Activated T-helper 17 cell treated with anti-CD3 and anti-CD28 coated beads, Interleukin-2, amount 50 U/mL, for 72 hours (primary cell): ENCODE results near the gene KRT24. TPM values are rescaled to one million over a fixed set of nuclear protein-coding genes. Genes with fewer than 3 reads are reported as not detected.
A peak's percentile ranks its signal among the peaks of the same experiment; 100 is the strongest.
"Not testable (repeated sequence)": the region's sequence is repeated elsewhere in the genome, so short reads cannot be mapped to it uniquely, and the experiment has no call there.

Experiments
- ATAC-seq: fragments of 150-1000 bp; cut with Tn5 transposase; replicated peaks from 2 replicates; pipeline ENCODE4 v1.10.0; 2021; ENCODE audit warnings: mild to moderate bottlenecking, moderate library complexity
- H3K27ac Mint-ChIP-seq: one replicate; pipeline ENCODE4 v1.8.0; 2022; ENCODE audit warnings: mixed read lengths
- H3K27me3 Mint-ChIP-seq: one replicate; pipeline ENCODE4 v1.8.0; 2022; ENCODE audit warnings: mixed read lengths
- H3K36me3 Mint-ChIP-seq: one replicate; pipeline ENCODE4 v1.8.0; 2022; ENCODE audit warnings: low read depth, mild to moderate bottlenecking, mixed read lengths
- H3K4me1 Mint-ChIP-seq: one replicate; pipeline ENCODE4 v1.8.0; 2022; ENCODE audit warnings: mixed read lengths
- H3K4me3 Mint-ChIP-seq: one replicate; pipeline ENCODE4 v1.8.0; 2022; ENCODE audit warnings: mild to moderate bottlenecking, mixed read lengths
- H3K9me3 Mint-ChIP-seq: one replicate; pipeline ENCODE4 v1.8.0; 2022; ENCODE audit warnings: mixed read lengths
- total RNA-seq, 2 donors: library from RNA; stranded (reverse); gene quantifications; one replicate each; pipeline ENCODE4 v1.2.3, GENCODE V29; 2022

The KRT24 gene
- total RNA-seq: not detected

DNA sequence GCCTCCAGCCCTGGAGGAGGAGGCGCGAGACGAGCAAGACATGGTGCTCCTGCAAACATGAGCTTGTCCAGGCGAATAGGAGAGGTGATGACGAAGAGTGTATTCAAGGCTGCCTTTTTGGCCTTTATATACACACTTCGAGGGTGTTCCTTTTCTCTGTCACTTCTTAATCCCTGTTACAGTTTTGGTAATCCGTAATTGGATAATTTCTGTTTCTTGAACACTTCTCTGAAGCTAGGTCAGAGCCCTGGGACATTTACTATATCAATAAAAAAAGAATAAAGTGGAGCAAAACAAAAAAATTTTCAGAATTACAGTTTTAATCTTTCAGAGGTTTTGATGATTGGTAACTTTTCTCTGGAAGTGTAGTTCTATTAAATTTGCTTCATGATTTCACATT, at the start of gene KRT24:
KRT24 (minus strand) TSS at position 101 of the 400 bp plus-strand sequence; CDS start at position 42, 59 bp downstream.
- H3K9me3 Mint-ChIP-seq: no peaks in the 10 kb centered on the region

GRCh38 chr17:40751065-40751464, 47.5 kb upstream of the KRT24 start:
- no peaks in the 10 kb centered on the region for H3K9me3 Mint-ChIP-seq
- H3K27me3 Mint-ChIP-seq: peaks cover 27% of the 10 kb centered on the region
- H3K36me3 Mint-ChIP-seq: no peaks in the 10 kb centered on the region
- H3K27ac Mint-ChIP-seq: no peak overlapping the region
- no peaks in the 10 kb centered on the region for H3K4me1 Mint-ChIP-seq
- no peak overlapping the region for H3K4me3 Mint-ChIP-seq
- no peak for ATAC-seq

More for the DNA sequence above, at the start of gene KRT24:
- H3K27me3 Mint-ChIP-seq: peaks cover 15% of the 10 kb centered on the region
- H3K4me1 Mint-ChIP-seq: no peaks in the 10 kb centered on the region
- no peak for ATAC-seq
- no peak within 1 kb of the TSS for H3K27ac Mint-ChIP-seq
- no peak within 1 kb of the TSS for H3K4me3 Mint-ChIP-seq
- H3K36me3 Mint-ChIP-seq: no peaks in the 10 kb centered on the region

- Mint-ChIP-seq H3K27me3 (peaks cover 31% of the 10 kb centered on the region), H3K4me1 (no peaks in the 10 kb centered on the region), H3K9me3 (no peaks in the 10 kb centered on the region), H3K27ac (no peak overlapping the region), H3K36me3 (no peaks in the 10 kb centered on the region), H3K4me3 (no peak overlapping the region)
- ATAC-seq: no peak
These were observed 46.8 kb upstream of the KRT24 start for GRCh38 chr17:40750391-40750790.

DNA sequence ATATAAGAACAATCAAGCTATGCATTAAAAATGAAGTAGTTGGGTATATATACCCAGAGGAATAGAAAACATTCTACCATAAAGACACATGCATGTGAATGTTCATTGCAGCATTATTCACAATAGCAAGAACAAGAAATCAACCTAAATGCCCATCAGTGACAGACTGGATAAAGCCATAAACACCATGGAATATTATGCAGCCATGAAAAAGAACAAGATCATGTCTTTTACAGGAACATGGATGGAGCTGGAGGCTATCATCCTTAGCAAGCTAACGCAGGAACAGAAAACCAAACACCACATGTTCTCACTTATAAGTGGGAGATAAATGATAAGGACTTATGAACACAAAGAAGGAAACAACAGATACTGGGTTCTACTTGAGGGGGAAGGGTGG, 45.1 kb upstream of the KRT24 start:
- not testable (repeated sequence) for H3K4me1 Mint-ChIP-seq, H3K36me3 Mint-ChIP-seq, H3K27ac Mint-ChIP-seq, ATAC-seq, H3K4me3 Mint-ChIP-seq, H3K9me3 Mint-ChIP-seq
- peaks cover 38% of the 10 kb centered on the region for H3K27me3 Mint-ChIP-seq

DNA sequence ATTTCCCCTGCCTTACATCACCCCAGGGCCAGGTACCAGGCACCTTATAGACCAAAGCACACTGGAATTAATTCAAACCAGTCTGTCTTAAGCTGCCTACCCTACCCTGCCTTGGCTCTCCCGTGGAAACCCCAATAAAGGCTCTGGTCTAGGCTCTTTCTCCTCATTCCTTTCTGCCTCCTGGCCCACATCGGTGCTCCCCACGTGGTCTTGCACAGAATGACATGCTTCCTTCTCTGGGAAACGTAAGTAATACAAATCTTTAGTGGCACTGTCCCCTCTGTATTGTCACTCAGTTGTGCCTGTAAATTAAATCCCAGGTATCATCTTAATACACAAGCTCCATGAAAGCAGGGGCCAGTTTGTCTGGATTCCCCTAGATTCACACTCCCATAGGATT, 35.0 kb upstream of the KRT24 start:
- no peaks in the 10 kb centered on the region for H3K4me1 Mint-ChIP-seq
- peaks cover 33% of the 10 kb centered on the region for H3K27me3 Mint-ChIP-seq
- H3K36me3 Mint-ChIP-seq: no peaks in the 10 kb centered on the region
- no peak for ATAC-seq
- H3K9me3 Mint-ChIP-seq: peaks cover 4% of the 10 kb centered on the region
- no peak overlapping the region for H3K27ac Mint-ChIP-seq
- H3K4me3 Mint-ChIP-seq: no peak overlapping the region

- no peaks in the 10 kb centered on the region for H3K9me3 Mint-ChIP-seq
- no peak for ATAC-seq
- no peaks in the 10 kb centered on the region for H3K4me1 Mint-ChIP-seq
- no peak overlapping the region for H3K27ac Mint-ChIP-seq
- H3K27me3 Mint-ChIP-seq: peaks cover 33% of the 10 kb centered on the region
- H3K4me3 Mint-ChIP-seq: no peak overlapping the region
- H3K36me3 Mint-ChIP-seq: no peaks in the 10 kb centered on the region
These were observed 31.5 kb upstream of the KRT24 start for GRCh38 chr17:40735016-40735415.

DNA sequence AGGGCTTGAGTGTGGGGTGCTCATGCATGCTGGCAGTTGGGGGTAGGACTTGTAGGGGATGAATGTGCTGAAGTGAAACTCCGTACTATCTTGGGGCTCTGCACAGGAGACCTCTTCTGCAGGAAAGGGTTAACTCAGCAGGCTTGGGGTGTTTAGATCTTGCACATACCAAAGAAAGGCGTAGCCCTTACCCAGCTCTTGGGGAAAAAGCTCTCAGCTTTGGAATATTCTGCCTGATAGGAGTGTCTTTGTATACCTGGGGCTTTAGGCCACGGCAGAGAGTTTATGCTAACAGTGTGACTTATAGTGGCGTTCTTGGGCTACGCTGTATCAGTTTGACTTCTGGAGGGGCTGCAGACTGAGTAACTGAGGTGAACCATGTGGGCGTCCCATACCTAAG, 30.5 kb upstream of the KRT24 start:
- H3K27ac Mint-ChIP-seq: no peak overlapping the region
- H3K4me1 Mint-ChIP-seq: no peaks in the 10 kb centered on the region
- H3K36me3 Mint-ChIP-seq: no peaks in the 10 kb centered on the region
- no peak for ATAC-seq
- no peak overlapping the region for H3K4me3 Mint-ChIP-seq
- no peaks in the 10 kb centered on the region for H3K9me3 Mint-ChIP-seq
- peaks cover 32% of the 10 kb centered on the region for H3K27me3 Mint-ChIP-seq

- ATAC-seq: no peak
- H3K36me3 Mint-ChIP-seq: no peaks in the 10 kb centered on the region
- peaks cover 25% of the 10 kb centered on the region for H3K27me3 Mint-ChIP-seq
- no peak overlapping the region for H3K27ac Mint-ChIP-seq
- no peak overlapping the region for H3K4me3 Mint-ChIP-seq
- no peaks in the 10 kb centered on the region for H3K9me3 Mint-ChIP-seq
- H3K4me1 Mint-ChIP-seq: no peaks in the 10 kb centered on the region
These were observed 27.4 kb upstream of the KRT24 start for GRCh38 chr17:40730970-40731369.

GRCh38 chr17:40727447-40728231, 24.1 kb upstream of the KRT24 start:
- Mint-ChIP-seq H3K4me3 (no peak overlapping the region), H3K27me3 (peaks cover 22% of the 10 kb centered on the region), H3K27ac (no peak overlapping the region), H3K4me1 (no peaks in the 10 kb centered on the region), H3K9me3 (no peaks in the 10 kb centered on the region), H3K36me3 (no peaks in the 10 kb centered on the region)
- no peak for ATAC-seq

DNA sequence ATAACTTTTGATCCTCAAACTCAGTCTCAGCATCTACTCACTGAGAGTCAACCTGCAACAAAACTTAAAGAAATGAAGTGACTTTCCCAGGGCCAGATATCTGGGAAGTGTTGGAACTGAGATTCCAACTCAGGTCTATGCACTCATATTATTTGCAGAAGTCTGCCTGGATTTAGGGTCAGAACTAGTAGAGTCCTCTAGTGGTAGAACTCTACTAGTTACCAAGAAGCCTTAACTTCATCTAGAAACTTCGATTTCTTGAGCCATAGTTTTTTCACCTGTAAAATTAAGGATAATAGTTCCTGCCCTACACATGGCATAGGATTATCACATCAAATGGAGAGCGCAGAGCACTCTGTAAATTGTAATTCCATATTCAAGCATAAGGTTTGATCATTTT, 23.4 kb upstream of the KRT24 start:
- H3K27ac Mint-ChIP-seq: no peak overlapping the region
- H3K9me3 Mint-ChIP-seq: no peaks in the 10 kb centered on the region
- H3K36me3 Mint-ChIP-seq: no peaks in the 10 kb centered on the region
- H3K4me3 Mint-ChIP-seq: no peak overlapping the region
- peaks cover 17% of the 10 kb centered on the region for H3K27me3 Mint-ChIP-seq
- no peaks in the 10 kb centered on the region for H3K4me1 Mint-ChIP-seq
- ATAC-seq: no peak

DNA sequence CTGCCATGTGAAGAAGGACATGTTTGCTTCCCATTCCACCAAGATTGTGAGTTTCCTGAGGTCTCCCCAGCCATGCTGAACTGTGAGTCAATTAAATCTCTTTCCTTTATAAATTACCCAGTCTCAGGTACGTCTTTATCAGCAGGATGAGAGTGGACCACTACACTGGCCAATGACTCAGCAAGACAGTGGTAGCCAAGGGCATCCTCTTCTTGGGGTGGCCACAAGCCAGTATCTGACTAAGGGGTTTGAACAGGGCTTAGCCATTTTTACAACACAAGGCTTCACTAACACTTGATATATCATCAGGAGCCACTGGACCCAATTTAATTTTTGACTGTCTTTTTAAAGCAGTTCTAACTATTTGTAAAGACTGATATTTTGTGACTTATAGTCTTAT, 21.1 kb upstream of the KRT24 start:
- no peak for ATAC-seq
- Mint-ChIP-seq H3K4me3 (no peak overlapping the region), H3K9me3 (no peaks in the 10 kb centered on the region), H3K36me3 (no peaks in the 10 kb centered on the region), H3K4me1 (no peaks in the 10 kb centered on the region), H3K27me3 (peaks cover 15% of the 10 kb centered on the region), H3K27ac (no peak overlapping the region)

GRCh38 chr17:40722241-40722640, 18.7 kb upstream of the KRT24 start:
- ATAC-seq: no peak
- Mint-ChIP-seq H3K4me3 (no peak overlapping the region), H3K27ac (no peak overlapping the region), H3K9me3 (no peaks in the 10 kb centered on the region), H3K36me3 (no peaks in the 10 kb centered on the region), H3K4me1 (no peaks in the 10 kb centered on the region), H3K27me3 (peaks cover 16% of the 10 kb centered on the region)

DNA sequence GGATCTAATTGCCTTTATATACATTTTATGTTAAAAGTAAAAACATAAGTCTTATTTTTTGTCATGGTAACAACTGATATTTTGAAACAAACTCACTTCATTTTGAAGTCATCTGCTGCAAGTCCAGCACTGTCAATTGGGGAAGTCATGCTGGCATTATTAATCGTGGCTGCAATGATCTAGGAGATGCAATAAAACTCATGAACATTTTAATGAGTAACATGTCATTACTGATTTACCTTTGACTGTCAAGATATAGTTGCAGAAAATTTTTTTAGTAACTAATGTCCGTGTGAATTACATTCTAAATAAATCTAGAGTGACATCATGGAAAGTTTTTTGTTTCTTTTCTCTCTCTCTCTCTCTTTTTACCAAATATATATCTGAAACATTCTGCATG, 17.3 kb upstream of the KRT24 start:
- Mint-ChIP-seq H3K4me3 (no peak overlapping the region), H3K36me3 (no peaks in the 10 kb centered on the region), H3K9me3 (no peaks in the 10 kb centered on the region), H3K27ac (peak overlapping the region; percentile 22), H3K4me1 (no peaks in the 10 kb centered on the region), H3K27me3 (peaks cover 20% of the 10 kb centered on the region)
- no peak for ATAC-seq

GRCh38 chr17:40718930-40719329, 15.4 kb upstream of the KRT24 start:
- no peaks in the 10 kb centered on the region for H3K4me1 Mint-ChIP-seq
- no peak for ATAC-seq
- no peak overlapping the region for H3K27ac Mint-ChIP-seq
- no peaks in the 10 kb centered on the region for H3K36me3 Mint-ChIP-seq
- peaks cover 20% of the 10 kb centered on the region for H3K27me3 Mint-ChIP-seq
- no peaks in the 10 kb centered on the region for H3K9me3 Mint-ChIP-seq
- no peak overlapping the region for H3K4me3 Mint-ChIP-seq

DNA sequence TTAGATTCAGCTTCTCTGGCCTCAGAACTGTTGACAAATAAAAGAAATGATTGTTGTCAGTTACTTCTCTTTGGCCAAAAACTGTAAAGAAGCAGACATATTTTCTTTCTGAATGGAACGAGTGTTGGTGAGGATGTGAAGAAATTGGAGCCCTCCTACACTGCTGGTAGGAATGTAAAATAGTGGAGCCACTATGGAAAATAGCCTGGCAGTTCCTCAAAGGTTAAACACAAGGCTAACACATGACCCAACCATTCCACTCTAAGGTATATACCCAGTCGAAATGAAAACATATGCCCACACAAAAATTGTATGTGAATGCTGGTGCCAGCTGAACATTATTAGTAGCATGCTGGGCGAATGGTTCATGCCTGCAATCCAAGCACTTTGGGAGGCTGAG, 14.2 kb upstream of the KRT24 start:
- Mint-ChIP-seq H3K27ac (no peak overlapping the region), H3K27me3 (peaks cover 15% of the 10 kb centered on the region), H3K4me1 (no peaks in the 10 kb centered on the region), H3K36me3 (no peaks in the 10 kb centered on the region), H3K4me3 (no peak overlapping the region), H3K9me3 (no peaks in the 10 kb centered on the region)
- ATAC-seq: no peak

- ATAC-seq: no peak
- no peak overlapping the region for H3K27ac Mint-ChIP-seq
- H3K9me3 Mint-ChIP-seq: no peaks in the 10 kb centered on the region
- no peaks in the 10 kb centered on the region for H3K36me3 Mint-ChIP-seq
- H3K4me3 Mint-ChIP-seq: no peak overlapping the region
- peaks cover 11% of the 10 kb centered on the region for H3K27me3 Mint-ChIP-seq
- H3K4me1 Mint-ChIP-seq: no peaks in the 10 kb centered on the region
These were observed 10.9 kb upstream of the KRT24 start for GRCh38 chr17:40714473-40714872.
